SK-N-DZ (cell line): ENCODE data around the gene SYNE2.
"Not testable (repeated sequence)": the region's sequence is repeated elsewhere in the genome, so short reads cannot be mapped to it uniquely, and the experiment has no call there.

Experiments used
- DNase-seq: peaks from one replicate; pipeline ENCODE4 v3.0.0-alpha.2; 2015; ENCODE audit warnings: low spot score

The SYNE2 gene

DNA sequence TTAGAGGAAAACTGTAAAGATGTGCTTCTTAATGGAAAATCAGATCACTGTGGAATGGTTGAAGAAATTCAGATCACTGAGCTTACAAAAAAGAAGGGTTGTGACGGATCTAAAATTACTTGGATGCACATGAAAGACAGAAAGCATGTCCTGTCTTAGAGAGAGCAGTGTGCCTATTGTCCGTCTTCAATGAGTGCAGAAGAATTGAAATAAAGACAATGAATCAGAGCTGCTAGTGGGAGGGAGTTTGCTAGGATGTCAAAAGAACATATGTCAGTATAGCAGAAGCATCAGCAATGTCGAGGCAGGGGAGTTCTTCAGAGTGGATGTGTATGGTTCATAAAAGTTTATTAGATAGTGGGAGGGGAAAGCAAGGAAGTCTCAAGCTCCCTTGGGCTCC is 172.7 kb downstream of the SYNE2 start:
- DNase-seq = no peak

- no peak for DNase-seq
Measured at GRCh38 chr14:64026600-64026999, 173.8 kb downstream of the SYNE2 start.

GRCh38 chr14:64035143-64035542 is 182.3 kb downstream of the SYNE2 start:
- DNase-seq = no peak

DNA sequence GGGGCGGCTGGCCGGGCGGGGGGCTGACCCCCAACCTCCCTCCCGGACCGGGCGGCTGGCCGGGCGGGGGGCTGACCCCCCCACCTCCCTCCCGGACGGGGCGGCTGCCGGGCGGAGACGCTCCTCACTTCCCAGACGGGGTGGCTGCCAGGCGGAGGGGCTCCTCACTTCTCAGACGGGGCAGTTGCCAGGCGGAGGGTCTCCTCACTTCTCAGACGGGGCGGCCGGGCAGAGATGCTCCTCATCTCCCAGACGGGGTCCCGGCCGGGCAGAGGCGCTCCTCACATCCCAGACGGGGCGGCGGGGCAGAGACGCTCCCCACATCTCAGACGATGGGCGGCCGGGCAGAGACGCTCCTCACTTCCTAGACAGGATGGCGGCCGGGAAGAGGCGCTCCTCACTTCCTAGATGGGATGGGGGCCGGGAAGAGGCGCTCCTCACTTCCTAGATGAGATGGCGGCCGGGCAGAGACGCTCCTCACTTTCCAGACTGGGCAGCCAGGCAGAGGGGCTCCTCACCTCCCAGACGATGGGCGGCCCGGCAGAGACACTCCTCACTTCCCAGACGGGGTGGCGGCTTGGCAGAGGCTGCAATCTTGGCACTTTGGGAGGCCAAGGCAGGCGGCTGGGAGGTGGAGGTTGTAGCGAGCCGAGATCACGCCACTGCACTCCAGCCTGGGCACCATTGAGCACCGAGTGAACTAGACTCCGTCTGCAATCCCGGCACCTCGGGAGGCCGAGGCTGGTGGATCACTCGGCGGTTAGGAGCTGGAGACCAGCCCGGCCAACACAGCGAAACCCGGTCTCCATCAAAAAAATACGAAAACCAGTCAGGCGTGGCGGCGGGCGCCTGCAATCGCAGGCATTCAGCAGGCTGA is 185.3 kb downstream of the SYNE2 start:
- not testable (repeated sequence) for DNase-seq

DNA sequence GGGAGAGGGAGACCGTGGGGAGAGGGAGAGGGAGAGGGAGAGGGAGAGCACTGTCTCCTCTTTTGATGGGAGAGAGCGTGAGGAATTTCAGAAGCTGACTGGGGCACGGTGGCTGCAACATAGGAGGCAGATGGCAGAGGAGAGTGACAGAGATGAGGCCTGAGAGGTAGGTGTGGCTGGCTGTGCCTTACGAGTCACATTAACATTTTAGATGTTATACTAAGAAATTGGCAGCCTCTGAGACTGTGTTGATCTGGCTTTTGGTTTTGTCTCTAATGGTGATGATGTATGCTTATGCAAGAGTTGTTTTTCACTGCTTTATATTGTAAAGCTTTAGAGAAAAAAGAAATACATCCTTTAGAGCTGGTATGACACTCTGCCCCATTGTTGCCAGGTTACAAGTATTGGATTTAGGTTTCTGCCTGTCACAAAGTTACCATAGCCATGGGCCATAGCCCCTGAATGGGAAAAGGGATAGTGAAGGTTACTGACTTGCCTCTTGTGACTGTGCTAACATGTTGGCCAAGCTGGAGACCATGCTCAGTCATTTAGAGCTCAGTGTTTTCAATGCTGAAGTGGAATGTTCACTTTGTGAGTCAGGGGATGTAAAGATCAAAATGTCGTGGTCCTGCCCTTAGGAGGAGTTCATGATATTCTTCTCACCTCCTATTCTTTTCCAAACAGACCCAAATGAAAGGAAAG is 186.2 kb downstream of the SYNE2 start:
- no peak for DNase-seq

DNA sequence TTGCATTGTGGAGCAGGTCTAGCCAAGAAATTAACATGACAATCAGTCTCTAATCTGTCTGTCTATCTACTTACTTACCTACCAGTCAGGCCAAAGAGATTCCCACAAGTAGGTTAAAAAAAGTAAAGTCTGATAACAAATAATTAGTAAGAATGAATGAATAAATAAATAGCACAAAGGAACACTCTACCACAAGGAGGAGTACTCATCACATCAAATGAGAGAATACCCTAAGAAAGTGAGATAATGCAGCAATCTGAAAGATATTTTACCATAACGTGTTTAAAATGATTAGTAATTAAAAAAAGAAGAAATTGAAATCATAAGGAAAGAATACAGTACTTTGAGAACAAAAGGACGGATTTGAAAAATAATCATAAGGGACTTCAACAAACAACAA is 187.2 kb downstream of the SYNE2 start:
- DNase-seq = no peak

DNA sequence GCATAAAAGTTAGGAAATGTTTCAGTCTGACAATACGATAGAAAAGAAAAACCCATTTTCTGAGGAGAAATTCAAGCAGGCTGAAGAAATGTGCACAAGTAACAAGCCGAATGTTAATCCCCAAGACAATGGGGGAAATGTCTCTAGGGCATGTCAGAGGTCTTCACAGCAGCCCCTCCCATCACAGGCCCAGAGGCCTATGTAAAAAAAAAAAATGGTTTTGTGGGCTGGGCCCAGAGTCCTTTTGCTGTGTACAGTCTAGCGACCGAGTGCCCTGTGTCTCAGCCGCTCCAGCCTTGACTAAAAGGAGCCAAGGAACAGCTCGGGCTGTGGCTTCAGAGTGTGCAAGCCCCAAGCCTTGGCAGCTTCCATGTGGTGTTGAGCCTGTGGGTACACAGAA is 190.5 kb downstream of the SYNE2 start:
- DNase-seq = not testable (repeated sequence)

- DNase-seq = no peak
Measured at GRCh38 chr14:64045091-64045490, 192.3 kb downstream of the SYNE2 start.

DNA sequence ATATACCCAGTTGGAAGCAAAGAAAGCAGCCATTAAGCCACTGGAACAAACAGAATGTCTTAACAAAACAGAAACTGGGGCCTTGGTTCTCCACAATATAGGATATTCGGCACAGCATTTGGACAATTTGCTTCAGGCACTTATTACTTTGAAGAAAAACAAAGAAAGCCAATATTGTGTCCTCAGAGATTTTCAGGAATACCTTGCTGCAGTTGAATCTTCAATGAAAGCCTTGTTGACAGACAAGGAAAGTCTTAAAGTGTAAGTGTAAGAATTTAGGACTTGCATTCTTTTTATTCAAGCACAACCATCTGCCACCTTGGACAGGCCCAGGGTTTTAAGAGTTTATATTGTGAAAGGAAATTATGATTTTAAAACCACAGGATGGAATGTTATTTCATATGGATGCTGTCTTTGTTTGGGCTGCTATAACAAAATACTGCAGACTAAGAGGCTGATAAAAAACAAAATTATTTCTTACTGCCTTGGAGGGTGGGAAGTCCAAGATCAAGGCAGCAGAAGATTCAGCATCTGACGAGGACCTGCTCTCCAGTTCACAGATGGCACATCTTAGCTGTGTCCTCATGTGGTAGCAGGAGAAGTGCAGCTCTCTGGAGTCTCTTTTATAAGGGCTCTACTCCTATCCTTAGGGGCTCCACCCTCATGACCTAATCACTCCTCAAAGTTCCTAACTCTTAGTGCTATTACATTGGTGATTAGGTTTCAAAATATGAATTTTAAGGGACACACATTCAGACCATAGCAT is 197.0 kb downstream of the SYNE2 start:
- DNase-seq = no peak

GRCh38 chr14:64053694-64054669 is 201.2 kb downstream of the SYNE2 start:
- DNase-seq = no peak

GRCh38 chr14:64059454-64060198 is 206.8 kb downstream of the SYNE2 start:
- no peak for DNase-seq

- no peak for DNase-seq
Measured at GRCh38 chr14:64060199-64060545, 207.4 kb downstream of the SYNE2 start.

DNA sequence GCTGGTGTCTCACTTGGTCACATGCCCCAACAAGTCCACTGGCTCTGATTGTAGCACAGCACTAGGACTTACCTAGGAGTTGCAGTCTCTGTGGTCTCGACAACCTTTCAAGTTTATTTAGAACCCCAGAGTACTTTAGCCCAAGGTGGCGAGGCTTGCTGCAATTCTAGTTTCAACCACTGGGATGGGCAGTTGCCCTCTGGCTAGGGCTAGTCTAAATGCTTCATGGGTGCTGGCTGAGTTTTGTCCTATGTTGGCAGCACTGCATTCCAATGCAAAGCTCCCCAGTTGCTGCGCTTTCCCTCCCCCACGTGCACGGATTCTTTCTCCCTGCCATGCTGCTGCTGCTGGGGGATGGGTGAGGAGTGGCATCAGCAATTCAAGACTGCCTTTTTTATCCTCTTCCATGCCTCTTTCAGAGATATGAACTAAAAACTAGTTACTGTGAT is 207.9 kb downstream of the SYNE2 start:
- DNase-seq = peak; percentile 2

GRCh38 chr14:64061115-64061514 is 208.3 kb downstream of the SYNE2 start:
- DNase-seq = no peak

DNA sequence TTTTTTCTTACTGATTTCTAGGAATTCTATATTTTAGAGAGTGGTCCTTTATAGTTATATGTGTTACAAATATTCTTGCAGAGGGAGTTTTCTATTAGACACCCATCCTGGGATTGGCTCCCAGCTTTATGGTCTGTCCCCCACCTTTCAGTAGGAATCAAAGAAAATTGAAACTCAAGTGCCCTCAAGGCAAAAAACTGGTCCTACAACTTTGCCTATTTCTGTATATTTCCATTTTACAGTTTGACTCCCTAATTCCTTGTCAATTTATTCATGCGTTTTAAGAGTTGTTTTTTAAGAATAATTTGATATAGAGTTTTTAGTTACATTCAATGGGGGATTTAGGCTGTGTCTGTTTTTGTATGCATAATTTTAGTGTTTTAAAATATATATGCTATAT is 208.9 kb downstream of the SYNE2 start:
- no peak for DNase-seq

- DNase-seq = no peak
Measured at GRCh38 chr14:64062381-64063115, 209.7 kb downstream of the SYNE2 start.

DNA sequence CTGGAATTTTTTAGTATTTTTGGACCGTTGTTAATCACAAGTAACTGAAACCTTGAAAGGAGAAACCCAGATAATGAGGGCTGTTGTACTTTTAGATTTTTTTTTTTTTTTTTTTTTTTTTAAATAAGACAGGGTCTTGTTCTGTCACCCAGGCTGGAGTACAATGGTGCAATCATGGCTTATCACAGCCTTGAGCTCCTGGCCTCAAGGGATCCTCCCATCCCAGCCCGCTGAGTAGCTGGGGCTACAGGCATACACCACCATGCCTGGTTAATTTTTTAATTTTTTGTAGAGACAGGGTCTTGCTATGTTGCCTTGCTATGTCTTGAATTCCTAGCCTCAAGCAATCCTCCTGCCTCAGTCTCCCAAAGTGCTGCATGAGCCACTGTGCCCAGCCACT is 211.6 kb downstream of the SYNE2 start:
- no peak for DNase-seq

- DNase-seq = no peak
Measured at GRCh38 chr14:64069634-64070359, 217.0 kb downstream of the SYNE2 start.
